Measurements from ENCODE around the gene SMARCA4.
"Not testable (repeated sequence)": the region's sequence is repeated elsewhere in the genome, so short reads cannot be mapped to it uniquely, and the experiment has no call there.

Gene SMARCA4

GRCh38 chr19:10928563-10929401 lies 32.0 kb upstream of the SMARCA4 start, which contains the start of the genes TIMM29 and YIPF2:
TSS of gene TIMM29 (plus strand) at chr19:10928811. CDS start at chr19:10928823, 12 bp downstream.
TSS of gene YIPF2 (minus strand) at chr19:10928639. CDS start at chr19:10928410, 229 bp downstream.
- DNase-seq (ENCODE audit: low read depth in 4 of 4, low spot score in 1 of 4) = peak; percentile 86 to 94 (median 93)

- DNase-seq (ENCODE audit: low read depth in 4 of 4, low spot score in 1 of 4) = no peak
Measured at GRCh38 chr19:10929402-10929794, 31.4 kb upstream of the SMARCA4 start.

GRCh38 chr19:10935371-10936059 lies 25.3 kb upstream of the SMARCA4 start:
- DNase-seq (ENCODE audit: low read depth in 4 of 4, low spot score in 1 of 4) = no peak

DNA sequence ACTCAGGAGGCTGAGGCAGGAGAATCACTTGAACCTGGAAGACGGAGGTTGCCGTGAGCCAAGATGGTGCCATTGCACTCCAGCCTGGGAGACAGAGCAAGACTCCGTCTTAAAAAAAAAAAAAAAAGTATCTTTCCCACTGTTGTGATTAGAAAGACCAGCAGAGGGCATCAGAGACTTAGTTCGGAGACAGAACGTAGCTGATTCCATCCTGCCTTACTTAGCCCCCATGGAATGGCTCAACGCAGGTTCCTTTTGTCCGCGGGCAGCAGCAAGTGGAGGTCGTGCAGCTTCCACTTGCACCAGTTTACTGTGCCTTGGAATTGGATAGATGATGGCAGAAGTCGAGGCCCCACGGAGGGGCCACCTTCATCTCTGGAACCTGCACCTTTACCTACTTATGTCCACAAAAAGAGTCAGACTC lies 24.2 kb upstream of the SMARCA4 start:
- DNase-seq (ENCODE audit: low read depth in 4 of 4, low spot score in 1 of 4) = no peak

DNA sequence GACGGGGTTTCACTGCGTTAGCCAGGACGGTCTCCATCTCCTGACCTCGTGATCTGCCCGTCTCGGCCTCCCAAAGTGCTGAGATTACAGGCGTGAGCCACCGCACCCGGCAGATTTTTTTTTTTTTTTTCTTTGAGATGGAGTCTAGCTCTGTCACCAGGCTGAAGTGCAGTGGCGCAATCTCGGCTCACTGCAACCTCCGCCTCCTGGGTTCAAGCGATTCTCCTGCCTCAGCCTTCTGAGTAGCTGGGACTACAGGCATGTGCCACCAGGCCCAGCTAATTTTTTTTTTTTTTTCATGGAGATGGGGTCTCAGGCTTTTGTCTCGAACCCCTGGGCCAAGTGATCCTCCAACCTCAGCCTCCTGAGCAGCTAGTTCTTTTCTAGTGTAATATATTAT lies 19.2 kb upstream of the SMARCA4 start:
- not testable (repeated sequence) for DNase-seq (ENCODE audit: low read depth in 4 of 4, low spot score in 1 of 4)

DNA sequence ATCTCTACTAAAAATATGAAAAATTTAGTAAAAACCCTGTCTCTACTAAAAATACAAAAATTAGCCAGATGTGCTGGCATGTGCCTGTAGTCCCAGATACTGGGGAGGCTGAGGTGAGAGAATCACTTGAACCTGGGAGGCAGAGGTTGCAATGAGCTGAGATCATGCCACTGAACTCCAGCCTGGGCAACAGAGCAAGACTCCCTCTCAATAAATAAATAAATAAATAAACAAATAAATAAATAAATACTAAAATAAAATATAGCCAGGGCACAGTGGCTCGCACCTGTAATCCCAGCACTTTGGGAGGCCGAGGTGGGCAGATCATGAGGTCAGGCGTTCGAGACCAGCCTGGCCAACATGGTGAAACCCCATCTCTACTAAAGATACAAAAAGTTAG lies 17.4 kb upstream of the SMARCA4 start:
- DNase-seq (ENCODE audit: low read depth in 4 of 4, low spot score in 1 of 4) = not testable (repeated sequence)

DNA sequence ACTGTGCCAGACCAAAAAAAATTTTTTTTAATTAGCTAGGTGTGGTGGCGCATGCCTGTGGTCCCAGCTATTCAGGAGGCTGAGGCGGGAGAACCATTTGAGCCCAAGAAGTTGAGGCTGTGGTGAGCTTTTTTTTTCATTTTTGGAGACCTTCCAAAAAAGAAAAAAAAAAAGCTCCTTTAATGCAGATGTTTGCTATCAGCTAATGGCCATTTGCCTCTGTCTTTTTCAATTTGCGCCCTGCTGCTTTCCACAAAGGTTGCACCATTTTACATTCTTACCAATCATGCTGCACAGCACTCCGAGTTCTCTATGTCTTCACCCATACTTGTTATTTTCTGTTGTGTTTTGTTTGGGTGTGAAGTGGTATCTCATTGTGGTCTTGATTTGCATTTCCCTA lies 15.6 kb upstream of the SMARCA4 start:
- no peak for DNase-seq (ENCODE audit: low read depth in 4 of 4, low spot score in 1 of 4)

DNA sequence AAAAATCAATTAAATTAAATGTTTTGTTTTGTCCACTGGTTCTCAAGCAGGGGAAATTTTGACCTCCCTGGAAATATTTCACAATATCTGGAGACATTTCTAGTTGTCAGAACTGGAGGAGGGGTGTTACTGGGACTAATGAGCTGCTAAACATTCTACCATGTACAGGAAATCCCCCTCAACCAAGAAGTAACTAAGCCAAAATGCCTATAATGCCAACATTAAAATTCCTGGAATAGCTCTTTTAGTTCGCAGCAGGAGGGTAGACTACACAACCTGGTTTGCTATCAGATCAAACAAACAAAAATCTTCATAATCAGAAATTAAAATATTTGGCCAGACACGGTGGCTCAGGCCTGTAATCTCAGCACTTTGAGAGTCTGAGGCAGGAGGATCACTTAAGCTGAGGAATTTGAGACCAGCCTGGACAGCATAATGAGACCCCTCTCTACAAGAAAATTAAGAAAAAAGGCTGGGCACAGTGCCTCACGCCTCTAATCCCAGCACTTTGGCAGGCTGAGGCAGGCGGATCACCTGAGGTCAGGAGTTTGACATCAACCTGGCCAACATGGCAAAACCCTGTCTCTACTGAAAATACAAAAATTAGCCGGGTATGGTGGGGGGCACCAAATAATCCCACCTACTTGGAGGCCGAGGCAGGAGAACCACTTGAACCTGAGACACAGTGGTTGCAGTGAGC lies 13.7 kb upstream of the SMARCA4 start:
- no peak for DNase-seq (ENCODE audit: low read depth in 4 of 4, low spot score in 1 of 4)

DNA sequence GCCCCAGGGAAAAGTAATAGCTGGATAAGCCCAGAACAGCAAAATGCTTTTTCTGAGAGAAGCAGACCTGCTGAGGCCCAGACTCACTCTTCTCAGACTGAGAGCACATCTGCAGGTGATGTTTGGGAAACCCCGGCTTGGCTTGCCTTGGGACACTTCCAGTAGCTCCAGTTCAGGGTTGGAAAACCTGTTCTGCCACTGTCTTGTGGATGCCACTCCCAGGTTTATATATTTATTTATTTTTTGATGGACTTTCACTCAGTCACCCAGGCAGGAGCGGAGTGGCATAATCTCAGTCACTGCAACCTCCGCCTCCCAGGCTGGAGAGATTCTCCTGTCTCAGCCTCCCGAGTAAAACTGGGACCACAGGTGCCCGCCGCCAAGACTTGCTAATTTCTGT lies 8.0 kb upstream of the SMARCA4 start:
- no peak for DNase-seq (ENCODE audit: low read depth in 4 of 4, low spot score in 1 of 4)

DNA sequence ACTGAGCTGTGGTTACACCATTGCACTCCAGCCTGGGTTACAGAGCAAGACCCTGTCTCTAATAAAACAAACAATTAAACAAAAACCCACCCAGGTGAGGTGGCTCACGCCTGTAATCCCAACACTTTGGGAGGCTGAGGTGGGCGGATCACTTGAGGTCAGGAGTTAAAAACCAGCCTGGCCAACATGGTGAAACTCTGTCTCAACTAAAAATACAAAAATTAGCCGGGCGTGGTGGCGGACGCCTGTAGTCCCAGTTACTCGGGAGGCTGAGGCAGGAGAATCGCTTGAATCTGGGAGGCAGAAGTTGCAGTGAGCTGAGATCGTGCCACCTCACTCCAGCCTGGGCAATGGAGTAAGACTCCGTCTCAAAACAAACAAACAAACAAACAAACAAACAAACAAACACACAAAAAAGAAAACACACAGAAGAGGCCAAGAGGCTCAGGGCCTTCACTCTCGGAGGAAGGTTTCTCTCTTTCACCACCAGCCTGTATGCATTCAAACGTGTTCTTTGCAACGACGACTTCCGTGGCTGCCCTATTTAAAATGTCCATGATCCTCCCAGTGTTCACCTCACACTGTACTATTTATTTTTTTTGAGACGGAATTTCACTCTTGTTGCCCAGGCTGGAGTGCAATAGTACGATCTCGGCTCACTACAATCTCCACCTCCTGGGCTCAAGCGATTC lies 1.4 kb upstream of the SMARCA4 start:
- not testable (repeated sequence) for DNase-seq (ENCODE audit: low read depth in 4 of 4, low spot score in 1 of 4)

DNA sequence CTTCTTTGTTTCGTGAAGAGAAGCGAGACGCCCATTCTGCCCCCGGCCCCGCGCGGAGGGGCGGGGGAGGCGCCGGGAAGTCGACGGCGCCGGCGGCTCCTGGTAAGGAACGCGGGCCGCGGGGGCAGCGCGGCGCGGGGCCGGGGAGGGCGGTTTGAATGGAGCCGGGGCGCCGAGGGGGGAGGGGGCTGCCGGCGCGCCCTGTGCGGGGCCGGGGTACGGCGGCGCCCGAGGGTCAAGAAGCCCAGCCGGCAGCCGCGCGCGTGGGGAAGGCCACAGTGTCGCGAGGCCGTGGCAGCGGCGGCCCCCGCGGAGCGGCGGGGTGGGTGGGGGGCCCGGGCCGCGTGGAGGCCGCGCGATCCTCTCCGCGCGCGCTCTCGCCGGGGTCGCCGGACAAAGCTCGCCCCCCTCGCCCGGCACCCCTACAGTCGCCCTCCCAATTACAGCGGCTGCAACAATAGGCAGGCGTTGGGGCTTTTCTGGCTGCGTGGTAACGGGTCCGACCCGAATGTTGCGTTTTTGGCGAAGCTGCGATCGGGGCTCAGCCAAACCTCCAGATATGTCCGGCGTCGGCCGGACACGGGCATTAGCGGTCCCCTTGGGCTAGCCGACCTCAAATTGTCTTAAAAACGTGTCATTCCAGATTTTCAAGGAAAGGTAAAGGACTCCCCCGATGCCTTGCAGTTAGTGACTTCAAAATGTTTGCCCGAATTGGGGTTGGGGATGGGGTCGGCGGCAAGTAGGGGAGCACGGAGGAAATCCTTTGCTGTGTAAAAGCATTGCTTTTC lies 437 bp downstream of the SMARCA4 start:
- no peak for DNase-seq (ENCODE audit: low read depth in 4 of 4, low spot score in 1 of 4)

DNA sequence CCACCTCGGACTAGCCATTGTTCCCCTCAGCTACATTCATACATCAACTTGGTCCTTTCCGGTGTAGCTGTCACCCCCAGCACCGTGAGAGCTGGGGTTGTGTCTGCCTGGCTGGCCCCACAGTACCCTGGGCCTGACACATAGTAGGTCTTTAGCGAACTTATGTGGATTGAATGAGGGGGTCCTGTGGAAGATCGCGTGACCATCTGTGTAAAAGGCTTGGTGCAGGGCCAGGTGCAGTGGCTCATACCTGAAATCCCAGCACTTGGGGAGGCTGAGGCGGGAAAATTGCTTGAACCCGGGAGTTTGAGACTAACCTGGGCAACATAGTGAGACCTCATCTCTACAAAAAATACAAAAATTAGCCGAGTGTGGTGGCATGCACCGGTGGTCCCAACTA lies 2.0 kb downstream of the SMARCA4 start:
- DNase-seq (ENCODE audit: low read depth in 4 of 4, low spot score in 1 of 4) = no peak

DNA sequence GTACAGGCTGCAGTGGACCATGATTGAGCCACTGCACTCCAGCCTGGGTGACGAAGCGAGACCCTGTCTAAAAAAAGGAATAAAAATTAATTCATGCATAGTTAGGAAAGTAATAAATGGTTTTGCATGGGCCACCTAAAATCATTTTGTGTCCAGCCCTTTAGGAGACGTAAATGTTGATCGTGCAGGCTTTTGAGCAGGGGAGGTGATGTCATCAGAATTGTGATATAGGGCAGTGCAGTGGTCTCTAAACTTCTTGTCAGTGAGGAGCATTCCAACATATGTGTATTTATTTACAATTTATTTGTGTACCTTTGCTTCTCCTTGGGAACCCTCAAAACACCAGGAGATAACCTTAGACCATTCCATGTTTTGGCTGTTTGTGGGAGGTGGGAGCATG lies 3.0 kb downstream of the SMARCA4 start:
- no peak for DNase-seq (ENCODE audit: low read depth in 4 of 4, low spot score in 1 of 4)

DNA sequence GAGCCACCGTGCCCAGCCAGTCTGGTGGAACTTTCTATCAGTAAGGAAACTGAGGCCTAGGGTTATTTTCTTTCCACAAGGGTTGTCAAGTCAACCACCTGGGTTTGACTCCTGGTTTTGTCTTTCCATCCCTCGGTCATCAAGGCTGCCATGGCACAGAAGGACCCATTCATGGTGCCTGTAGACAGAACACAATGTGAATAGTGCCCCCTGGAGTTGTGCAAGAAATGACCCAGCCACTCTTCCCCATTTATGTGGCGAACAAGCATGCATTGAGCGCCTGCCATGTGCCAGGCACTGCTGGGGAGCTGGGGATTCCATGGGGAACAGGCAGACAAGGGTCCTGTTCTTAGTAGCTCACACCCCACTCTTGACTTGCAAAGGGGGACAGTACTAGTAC lies 4.1 kb downstream of the SMARCA4 start:
- no peak for DNase-seq (ENCODE audit: low read depth in 4 of 4, low spot score in 1 of 4)

- DNase-seq (ENCODE audit: low read depth in 4 of 4, low spot score in 1 of 4) = no peak
Measured at GRCh38 chr19:10965398-10965797, 4.6 kb downstream of the SMARCA4 start.

- DNase-seq (ENCODE audit: low read depth in 4 of 4, low spot score in 1 of 4) = no peak
Measured at GRCh38 chr19:10966809-10967208, 6.0 kb downstream of the SMARCA4 start.

DNA sequence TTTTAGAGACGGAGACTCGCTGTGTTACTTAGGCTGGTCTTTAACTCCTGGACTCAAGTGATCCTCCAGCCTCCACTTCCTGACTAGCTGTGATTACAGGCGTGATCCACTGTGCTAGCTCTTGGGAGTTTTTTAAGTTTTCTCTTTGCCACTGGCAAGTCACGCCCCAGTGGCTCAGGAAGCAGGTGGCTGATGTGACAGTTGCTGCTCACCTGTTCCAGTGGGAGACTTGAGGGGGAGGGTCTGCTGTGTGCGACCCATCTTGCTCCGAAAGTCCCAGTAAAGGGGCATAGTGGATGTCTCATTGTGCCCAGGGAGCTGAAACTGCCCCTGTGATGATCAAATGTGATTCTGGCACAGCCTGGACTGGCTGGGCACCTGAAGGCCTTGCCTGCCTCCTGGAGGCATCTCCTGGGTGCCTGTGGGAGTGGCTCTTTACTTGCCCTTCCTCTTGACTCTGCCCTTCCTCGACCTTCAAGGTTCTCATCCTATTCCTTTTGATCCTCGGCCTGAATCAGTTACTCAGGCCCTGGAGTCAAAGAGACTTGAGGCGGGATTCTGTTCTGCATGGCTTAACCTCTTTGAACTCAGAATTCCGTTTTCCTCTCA lies 7.8 kb downstream of the SMARCA4 start:
- no peak for DNase-seq (ENCODE audit: low read depth in 4 of 4, low spot score in 1 of 4)

- DNase-seq (ENCODE audit: low read depth in 4 of 4, low spot score in 1 of 4) = no peak
Measured at GRCh38 chr19:10971107-10971726, 10.4 kb downstream of the SMARCA4 start.

- no peak for DNase-seq (ENCODE audit: low read depth in 4 of 4, low spot score in 1 of 4)
Measured at GRCh38 chr19:10975374-10976130, 14.7 kb downstream of the SMARCA4 start.
